Measurements from ENCODE around the gene ARSG.

DNA sequence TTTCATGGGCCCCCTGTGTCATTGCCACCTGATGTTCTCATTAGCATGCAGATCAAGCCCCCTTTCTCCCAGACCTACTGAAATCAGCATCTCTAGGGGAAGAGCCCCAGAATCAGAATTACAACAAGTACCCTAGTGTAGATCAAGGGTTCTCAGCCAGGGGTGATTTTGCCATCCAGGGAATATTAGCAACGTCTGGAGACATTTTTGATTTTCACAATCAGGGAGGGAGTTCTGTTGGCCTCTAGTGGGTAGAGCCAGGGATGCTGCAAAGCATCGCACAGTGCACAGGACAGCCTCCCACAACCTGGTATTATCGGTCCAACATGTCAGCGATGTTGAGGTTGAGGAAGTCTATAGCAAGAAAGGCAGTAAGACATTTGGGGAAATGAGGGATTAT lies 36.1 kb upstream of the ARSG start:
- TF ChIP-seq CTCF (IDR thresholded peaks at IDR 0.05; ENCODE audit: low read depth, low read length) (no peak), POLR2A (IDR thresholded peaks at IDR 0.05; ENCODE audit: extremely low read depth, insufficient read length) (no peak)
